HG02938 (cell line): ENCODE data around the gene FZD8.

Experiments
- ATAC-seq: cut with Tn5 transposase; IDR thresholded peaks from one replicate; pipeline ENCODE4 v1.9.1; 2021; ENCODE audit warnings: mild to moderate bottlenecking, moderate library complexity; ENCODE audit not compliant: unreplicated experiment

The FZD8 gene

GRCh38 chr10:35642793-35643114 lies 658 bp upstream of the FZD8 start:
- peak; percentile 1 for ATAC-seq

GRCh38 chr10:35641676-35642034 lies 441 bp downstream of the FZD8 start:
- peak; percentile 20 for ATAC-seq

- peak; percentile 25 for ATAC-seq
Measured at GRCh38 chr10:35640951-35641675, 983 bp downstream of the FZD8 start.

GRCh38 chr10:35640474-35640873 lies 1.6 kb downstream of the FZD8 start:
- ATAC-seq, result peak; percentile 25

GRCh38 chr10:35639728-35640401 lies 2.2 kb downstream of the FZD8 start:
- no peak for ATAC-seq

GRCh38 chr10:35639021-35639727 lies 2.9 kb downstream of the FZD8 start:
- no peak for ATAC-seq

GRCh38 chr10:35638101-35638500 lies 4.0 kb downstream of the FZD8 start:
- ATAC-seq, result no peak

GRCh38 chr10:35637462-35637861 lies 4.6 kb downstream of the FZD8 start:
- no peak for ATAC-seq

GRCh38 chr10:35636956-35637355 lies 5.1 kb downstream of the FZD8 start:
- ATAC-seq, result no peak

GRCh38 chr10:35635576-35635975 lies 6.5 kb downstream of the FZD8 start:
- no peak for ATAC-seq

GRCh38 chr10:35633006-35633980 lies 8.8 kb downstream of the FZD8 start:
- no peak for ATAC-seq

- no peak for ATAC-seq
Measured at GRCh38 chr10:35632027-35632426, 10.1 kb downstream of the FZD8 start.

- no peak for ATAC-seq
Measured at GRCh38 chr10:35631404-35631803, 10.7 kb downstream of the FZD8 start.

GRCh38 chr10:35626971-35627507 lies 15.1 kb downstream of the FZD8 start:
- no peak for ATAC-seq

- no peak for ATAC-seq
Measured at GRCh38 chr10:35614312-35614711, 27.8 kb downstream of the FZD8 start.

- no peak for ATAC-seq
Measured at GRCh38 chr10:35613597-35614226, 28.4 kb downstream of the FZD8 start.

- no peak for ATAC-seq
Measured at GRCh38 chr10:35613107-35613440, 29.0 kb downstream of the FZD8 start.

GRCh38 chr10:35612385-35613106 lies 29.6 kb downstream of the FZD8 start:
- no peak for ATAC-seq

GRCh38 chr10:35611750-35612149 lies 30.3 kb downstream of the FZD8 start:
- ATAC-seq, result no peak

GRCh38 chr10:35608328-35608672 lies 33.8 kb downstream of the FZD8 start:
- ATAC-seq, result no peak
